AG04450 (cell line): ENCODE data around the gene MED13L. TPM values are rescaled to one million over a fixed set of nuclear protein-coding genes. Genes with fewer than 3 reads are reported as not detected.

ENCODE experiments used
- CTCF ChIA-PET: fragments of 300-600, 350-600 bp; formaldehyde crosslinking; extraction: SDS; loops from one replicate; lab custom pipeline; 2022; ENCODE audit warnings: antibody characterized with exemption, inconsistent platforms; lab: Charles Lee
- POLR2A ChIA-PET: fragments of 350-600 bp; formaldehyde crosslinking; extraction: SDS; loops from one replicate; lab custom pipeline; 2021; ENCODE audit warnings: antibody characterized with exemption, inconsistent platforms; lab: Yijun Ruan, JAX
- DNase-seq: peaks from one replicate; pipeline ENCODE4 v3.0.0-alpha.2; 2011; ENCODE audit warnings: low read depth, low spot score
- H3K27ac ChIP-seq: one replicate; pipeline ENCODE4 v1.5.1; 2012; ENCODE audit warnings: low read depth, low read length, control low read depth
- H3K27me3 ChIP-seq: one replicate; pipeline ENCODE4 v1.6.0; 2012; ENCODE audit warnings: low read length; ENCODE audit not compliant: control insufficient read depth, insufficient read depth
- H3K4me3 ChIP-seq: 2 replicates; pipeline ENCODE4 v1.5.1; 2011; ENCODE audit warnings: mild to moderate bottlenecking, low read depth, low read length, control low read depth
- H3K9me3 ChIP-seq: 2 replicates; pipeline ENCODE4 v1.5.1; 2012; ENCODE audit warnings: low read length; ENCODE audit not compliant: control insufficient read depth, insufficient read depth
- CTCF ChIP-seq: IDR thresholded peaks from 2 replicates; pipeline ENCODE4 v1.5.1; 2011; ENCODE audit warnings: low read depth, low read length, control low read depth, inconsistent platforms
- polyA plus RNA-seq: library from polyadenylated mRNA; depleted of rRNA; stranded (reverse); fragments of >200 nt; gene quantifications from 2 replicates; pipeline ENCODE4 v1.2.3, GENCODE V29; 2011

The MED13L gene
- polyA plus RNA-seq, 1 experiment: 56.2 TPM

GRCh38 chr12:116076399-116076798, 201.1 kb downstream of the MED13L start:
- no peaks in the 10 kb centered on the region for H3K27me3 ChIP-seq
- DNase-seq: no peak
- H3K9me3 ChIP-seq: no peaks in the 10 kb centered on the region
- ChIA-PET CTCF (interaction anchor here (0.7 to 0.9 kb wide), 2 partner anchors 9 to 528 kb away, joined by 3 to 4 read pairs; no protein-coding TSS in a partner anchor), POLR2A (no interaction called here)
- no peak overlapping the region for H3K27ac ChIP-seq
- H3K4me3 ChIP-seq: no peak overlapping the region
- TF ChIP-seq CTCF: no peak

GRCh38 chr12:116074686-116075085, 202.8 kb downstream of the MED13L start:
- Histone ChIP-seq H3K9me3 (no peaks in the 10 kb centered on the region), H3K27ac (no peak overlapping the region), H3K27me3 (no peaks in the 10 kb centered on the region), H3K4me3 (no peak overlapping the region)
- ChIA-PET POLR2A (no interaction called here), CTCF (no interaction called here)
- no peak for DNase-seq
- TF ChIP-seq CTCF: no peak

GRCh38 chr12:116071555-116072230, 205.8 kb downstream of the MED13L start:
- no peaks in the 10 kb centered on the region for H3K9me3 ChIP-seq
- TF ChIP-seq CTCF: no peak
- H3K27me3 ChIP-seq: no peaks in the 10 kb centered on the region
- POLR2A ChIA-PET: no interaction called here
- CTCF ChIA-PET: no interaction called here
- no peak for DNase-seq
- no peak overlapping the region for H3K27ac ChIP-seq
- no peak overlapping the region for H3K4me3 ChIP-seq

GRCh38 chr12:116070444-116070843, 207.0 kb downstream of the MED13L start:
- CTCF ChIA-PET: interaction anchor here (0.6 to 1.3 kb wide), 2 partner anchors 18 to 55 kb away, joined by 3 to 4 read pairs; no protein-coding TSS in a partner anchor

More at GRCh38 chr12:116070444-116070843, 207.0 kb downstream of the MED13L start:
- no peak overlapping the region for H3K27ac ChIP-seq
- no peak overlapping the region for H3K4me3 ChIP-seq
- no peaks in the 10 kb centered on the region for H3K27me3 ChIP-seq
- POLR2A ChIA-PET: no interaction called here
- TF ChIP-seq CTCF: no peak
- H3K9me3 ChIP-seq: no peaks in the 10 kb centered on the region
- DNase-seq: no peak
